SKM-1 treated with dmso at 0.1 percent for 144 hours (cell line): Measurements from ENCODE around the gene CD81.

Experiments used
- DNase-seq: peaks from one replicate; lab custom pipeline; 2025; ENCODE audit not compliant: unreplicated experiment; lab: John Stamatoyannopoulos, UW

CD81 gene

GRCh38 chr11:2374456-2375201 is 2.5 kb upstream of the CD81 start:
- no peak for DNase-seq

- no peak for DNase-seq
Measured at GRCh38 chr11:2375341-2375853, 1.7 kb upstream of the CD81 start.

GRCh38 chr11:2375964-2376551 is 1.1 kb upstream of the CD81 start:
- no peak for DNase-seq

GRCh38 chr11:2377511-2378443 is 667 bp downstream of the CD81 start:
- DNase-seq: peak; percentile 17

GRCh38 chr11:2378527-2379210 is 1.6 kb downstream of the CD81 start:
- DNase-seq: no peak

GRCh38 chr11:2379466-2380174 is 2.5 kb downstream of the CD81 start:
- DNase-seq: no peak

GRCh38 chr11:2380396-2380795 is 3.3 kb downstream of the CD81 start:
- DNase-seq: no peak

- peak; percentile 81 for DNase-seq
Measured at GRCh38 chr11:2380807-2381350, 3.8 kb downstream of the CD81 start.

- DNase-seq: no peak
Measured at GRCh38 chr11:2381494-2382128, 4.5 kb downstream of the CD81 start.

- no peak for DNase-seq
Measured at GRCh38 chr11:2382129-2382517, 5.0 kb downstream of the CD81 start.

GRCh38 chr11:2382936-2383851 is 6.1 kb downstream of the CD81 start:
- peak; percentile 51 for DNase-seq

GRCh38 chr11:2383852-2384804 is 7.0 kb downstream of the CD81 start:
- DNase-seq: no peak

- no peak for DNase-seq
Measured at GRCh38 chr11:2385156-2386151, 8.3 kb downstream of the CD81 start.

- no peak for DNase-seq
Measured at GRCh38 chr11:2386591-2386990, 9.5 kb downstream of the CD81 start.

GRCh38 chr11:2387266-2387987 is 10.3 kb downstream of the CD81 start:
- no peak for DNase-seq
